NB4 (cell line): ENCODE data around the gene THSD4.

Experiments
- POLR2A ChIP-seq: IDR thresholded peaks from 2 replicates; pipeline ENCODE4 v1.6.1; 2011; ENCODE audit warnings: mild to moderate bottlenecking; ENCODE audit not compliant: insufficient read length; ENCODE audit errors: extremely low read depth
- TF ChIP-seq, protein P1 (sequence below): IDR thresholded peaks from one replicate; pipeline ENCODE4 v1.5.1; 2012; ENCODE audit warnings: low read depth, low read length

DNA sequence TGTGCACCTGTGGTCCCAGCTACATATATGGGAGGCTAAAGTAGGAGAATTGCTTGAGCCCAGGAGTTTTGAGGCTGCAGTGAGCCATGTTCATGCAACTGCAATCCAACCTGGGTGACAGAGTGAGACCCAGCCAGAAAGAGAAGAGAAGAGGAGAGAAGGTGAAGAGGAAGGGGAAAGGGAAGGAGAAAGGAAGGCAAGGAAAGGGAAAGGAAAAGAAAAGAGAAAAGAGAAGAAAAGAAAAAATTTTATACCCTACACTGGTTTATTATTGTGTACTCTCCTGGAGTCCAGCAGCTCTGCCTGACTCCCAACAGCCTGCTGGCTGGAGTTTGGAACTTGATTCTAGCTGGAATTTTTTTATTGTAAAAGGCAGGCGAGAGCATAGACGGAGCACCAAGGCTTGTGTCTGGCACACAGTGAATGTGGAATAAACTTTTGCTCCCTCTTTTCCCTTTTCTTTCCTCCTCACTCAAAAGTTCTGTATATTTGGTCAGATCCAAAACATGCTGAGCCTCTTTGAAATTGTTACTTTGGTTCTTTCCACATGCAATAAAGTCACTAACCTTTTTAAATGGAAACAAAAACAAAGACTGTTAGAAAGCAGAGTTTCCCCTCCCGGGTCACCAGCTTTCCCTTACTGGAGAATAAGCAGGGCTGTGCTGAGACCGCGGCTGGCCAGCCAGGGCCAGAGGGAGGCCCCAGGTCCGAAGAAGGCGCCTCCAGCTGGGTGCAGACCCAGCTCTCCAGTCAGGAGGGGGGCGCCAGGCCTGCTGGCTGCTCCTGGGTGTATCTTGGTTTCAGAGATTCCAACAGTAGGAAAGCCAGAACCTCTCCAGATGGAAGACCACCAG lies 9.9 kb downstream of the THSD4 start:
- TF ChIP-seq, protein P1, sequence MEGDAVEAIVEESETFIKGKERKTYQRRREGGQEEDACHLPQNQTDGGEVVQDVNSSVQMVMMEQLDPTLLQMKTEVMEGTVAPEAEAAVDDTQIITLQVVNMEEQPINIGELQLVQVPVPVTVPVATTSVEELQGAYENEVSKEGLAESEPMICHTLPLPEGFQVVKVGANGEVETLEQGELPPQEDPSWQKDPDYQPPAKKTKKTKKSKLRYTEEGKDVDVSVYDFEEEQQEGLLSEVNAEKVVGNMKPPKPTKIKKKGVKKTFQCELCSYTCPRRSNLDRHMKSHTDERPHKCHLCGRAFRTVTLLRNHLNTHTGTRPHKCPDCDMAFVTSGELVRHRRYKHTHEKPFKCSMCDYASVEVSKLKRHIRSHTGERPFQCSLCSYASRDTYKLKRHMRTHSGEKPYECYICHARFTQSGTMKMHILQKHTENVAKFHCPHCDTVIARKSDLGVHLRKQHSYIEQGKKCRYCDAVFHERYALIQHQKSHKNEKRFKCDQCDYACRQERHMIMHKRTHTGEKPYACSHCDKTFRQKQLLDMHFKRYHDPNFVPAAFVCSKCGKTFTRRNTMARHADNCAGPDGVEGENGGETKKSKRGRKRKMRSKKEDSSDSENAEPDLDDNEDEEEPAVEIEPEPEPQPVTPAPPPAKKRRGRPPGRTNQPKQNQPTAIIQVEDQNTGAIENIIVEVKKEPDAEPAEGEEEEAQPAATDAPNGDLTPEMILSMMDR, result no peak
- TF ChIP-seq POLR2A, result no peak
